Testis (tissue), 2 donors: Measurements from ENCODE around the gene WDR48.

Experiments
- CTCF ChIP-seq, 3 experiments: fragments of 450-650 bp in 2 of 3; fragments of 200-600 bp in 1 of 3; sonication (generic) in 1 of 3; IDR thresholded peaks; one replicate each; pipeline ENCODE4 v1.5.1; 2016 to 2019; ENCODE audit warnings: antibody characterized with exemption in 3 of 3, mild to moderate bottlenecking in 2 of 3, moderate library complexity in 1 of 3
- POLR2A ChIP-seq: fragments of 450-650 bp; IDR thresholded peaks from one replicate; pipeline ENCODE4 v1.6.1; 2017; ENCODE audit warnings: antibody characterized with exemption, mild to moderate bottlenecking, moderate library complexity

- no peak for TF ChIP-seq CTCF (IDR thresholded peaks at IDR 0.05)
- TF ChIP-seq POLR2A = no peak
Measured at GRCh38 chr3:39103324-39103693, 51.5 kb downstream of the WDR48 start.
